NK-92 (cell line): ENCODE results near the gene C2CD4A.

Experiments used
- DNase-seq: peaks from one replicate; lab custom pipeline; 2025; ENCODE audit not compliant: unreplicated experiment; lab: John Stamatoyannopoulos, UW

Gene C2CD4A

DNA sequence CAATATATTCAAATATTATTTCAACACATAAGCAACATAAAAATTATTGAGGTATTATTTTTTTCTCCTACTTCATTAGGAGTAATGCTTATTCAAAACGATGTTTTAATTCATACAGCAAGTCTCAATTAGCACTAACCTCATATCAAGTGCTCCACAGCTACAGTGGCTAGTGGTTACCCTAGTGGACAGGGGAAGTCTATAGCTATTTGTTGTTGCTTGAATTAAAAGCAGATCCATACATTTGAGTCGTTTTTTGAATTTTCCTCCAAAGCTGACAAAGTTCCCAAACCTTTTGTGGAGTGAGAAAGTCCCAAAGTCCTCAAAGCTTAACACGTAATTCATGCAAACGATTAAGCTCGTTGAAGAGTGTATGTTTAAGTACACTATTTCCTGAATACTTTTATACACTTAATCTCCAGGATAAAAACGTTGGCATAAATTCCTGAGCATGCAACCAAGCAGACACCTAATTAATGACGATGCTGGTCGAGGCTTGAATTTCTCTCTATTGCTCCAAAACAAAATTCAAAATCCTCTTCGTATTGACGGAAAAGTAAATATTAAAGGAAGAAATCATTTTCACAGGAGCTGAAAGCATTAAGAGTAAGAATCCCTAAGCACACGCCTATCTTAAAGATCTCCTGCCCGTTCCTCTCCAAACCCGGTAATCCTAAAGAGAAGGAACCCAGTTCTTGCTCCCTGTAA, 7.5 kb upstream of the C2CD4A start:
- DNase-seq: no peak

DNA sequence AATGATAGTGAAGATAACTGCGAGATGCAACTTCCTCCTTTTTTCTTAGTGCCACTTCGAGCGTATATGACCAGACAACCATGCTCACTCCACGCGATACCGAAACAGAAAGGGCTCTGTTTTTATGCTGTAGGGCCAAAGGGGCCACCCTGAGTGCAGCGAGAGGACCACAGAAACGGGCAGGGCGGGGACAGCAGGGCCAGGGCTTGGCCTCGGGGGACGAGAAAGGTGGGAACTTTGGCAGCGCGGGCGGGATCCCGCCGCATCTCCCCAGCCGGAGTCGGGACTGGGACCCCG, 7.0 kb upstream of the C2CD4A start:
- DNase-seq: no peak

DNA sequence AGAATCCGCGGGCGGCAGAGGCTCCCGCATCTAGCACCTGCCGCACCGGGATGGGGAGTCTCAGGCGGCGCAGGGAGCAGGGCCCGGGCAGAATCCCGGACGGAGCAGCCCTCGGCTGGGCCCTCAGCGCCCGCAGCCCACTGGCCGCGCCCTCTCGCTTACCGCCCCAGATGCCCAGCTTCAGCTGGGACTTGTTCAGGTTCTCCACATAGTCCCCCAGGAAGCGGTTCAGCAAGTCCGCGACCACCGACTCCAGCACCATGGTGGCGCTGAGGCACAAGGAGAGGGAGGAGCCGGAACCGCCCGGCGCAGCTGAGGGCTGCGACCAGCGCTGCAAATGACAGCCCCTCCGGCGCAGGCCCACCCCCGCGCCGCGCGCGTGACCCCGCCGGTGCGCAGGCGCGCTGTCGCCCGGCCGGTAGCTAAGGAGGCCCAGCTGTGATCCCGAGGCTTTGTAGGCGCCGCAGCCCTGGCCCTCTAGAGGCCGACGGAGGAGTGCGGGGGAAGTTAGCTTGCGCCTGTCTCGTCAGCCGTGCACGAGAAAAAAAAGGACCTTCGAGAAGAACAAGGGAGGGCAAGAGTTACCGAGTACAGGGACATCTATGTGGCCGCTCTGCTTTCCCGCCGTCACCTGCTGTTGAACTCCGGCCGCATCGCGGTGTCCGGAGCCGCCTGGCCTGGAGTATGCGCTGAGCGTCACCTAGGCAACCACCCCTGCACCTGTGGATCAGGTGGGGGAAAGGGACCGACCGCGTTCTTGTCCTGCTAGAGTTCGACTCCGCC, 6.5 kb upstream of the C2CD4A start, which contains the start of gene VPS13C:
Gene VPS13C (minus strand): TSS at position 335 of the 783 bp plus-strand sequence. CDS start 73 bp downstream, at position 262.
- peak; percentile 51 for DNase-seq

DNA sequence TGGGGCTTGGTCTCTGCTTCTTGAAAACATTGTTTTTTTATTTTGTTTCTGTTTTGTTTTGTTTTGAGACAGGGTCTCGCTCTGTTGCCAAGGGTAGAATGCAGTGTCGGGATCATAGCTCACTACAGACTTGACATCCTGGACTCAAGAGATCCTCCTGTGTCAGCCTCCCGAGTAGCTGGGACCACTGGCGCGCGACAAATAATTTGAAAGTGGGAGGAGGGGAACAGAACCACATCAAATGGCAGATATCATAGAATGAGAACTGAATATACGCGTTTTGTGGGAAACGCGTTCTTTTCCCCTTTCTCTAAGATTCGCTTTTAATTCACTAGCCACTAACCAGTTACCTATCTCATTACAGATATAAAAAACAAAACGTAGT, 5.9 kb upstream of the C2CD4A start:
- no peak for DNase-seq

DNA sequence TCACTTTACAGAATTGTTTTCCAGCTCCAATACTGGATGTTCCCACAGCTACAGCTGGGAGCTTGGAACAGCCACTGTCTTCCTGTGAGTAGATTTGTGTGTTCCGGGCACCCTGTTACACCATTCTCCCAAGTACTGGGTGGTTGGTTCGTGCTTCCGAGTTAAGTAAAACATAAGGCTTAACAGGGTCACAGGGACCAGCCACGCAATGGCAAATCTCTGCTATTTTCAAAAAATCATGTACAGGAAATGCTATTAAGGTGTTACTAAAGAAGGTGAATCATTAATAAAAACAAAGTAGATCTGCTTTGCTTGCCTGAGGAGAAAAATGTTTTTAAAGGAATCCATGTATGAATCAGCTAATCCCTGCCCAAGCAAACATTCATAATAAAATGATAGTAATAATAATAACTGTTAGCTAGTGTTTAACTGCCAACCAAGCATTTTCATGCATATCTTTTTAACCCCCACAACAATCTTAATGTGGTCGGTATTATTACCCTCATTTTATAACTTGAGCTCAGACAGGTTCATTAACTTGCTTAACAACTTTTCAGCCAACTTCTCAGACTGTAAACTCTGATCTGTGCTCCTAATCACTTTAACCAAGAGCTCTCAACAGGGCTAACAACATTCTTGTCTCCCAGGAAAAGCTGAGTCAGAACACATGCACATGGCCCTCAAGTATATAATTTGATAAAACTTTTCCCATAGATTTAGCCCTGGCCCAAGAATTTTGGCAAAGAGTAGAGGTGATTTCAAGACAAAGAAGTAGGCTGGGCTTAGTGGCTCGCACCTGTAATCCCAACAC, 2.7 kb upstream of the C2CD4A start:
- no peak for DNase-seq

DNA sequence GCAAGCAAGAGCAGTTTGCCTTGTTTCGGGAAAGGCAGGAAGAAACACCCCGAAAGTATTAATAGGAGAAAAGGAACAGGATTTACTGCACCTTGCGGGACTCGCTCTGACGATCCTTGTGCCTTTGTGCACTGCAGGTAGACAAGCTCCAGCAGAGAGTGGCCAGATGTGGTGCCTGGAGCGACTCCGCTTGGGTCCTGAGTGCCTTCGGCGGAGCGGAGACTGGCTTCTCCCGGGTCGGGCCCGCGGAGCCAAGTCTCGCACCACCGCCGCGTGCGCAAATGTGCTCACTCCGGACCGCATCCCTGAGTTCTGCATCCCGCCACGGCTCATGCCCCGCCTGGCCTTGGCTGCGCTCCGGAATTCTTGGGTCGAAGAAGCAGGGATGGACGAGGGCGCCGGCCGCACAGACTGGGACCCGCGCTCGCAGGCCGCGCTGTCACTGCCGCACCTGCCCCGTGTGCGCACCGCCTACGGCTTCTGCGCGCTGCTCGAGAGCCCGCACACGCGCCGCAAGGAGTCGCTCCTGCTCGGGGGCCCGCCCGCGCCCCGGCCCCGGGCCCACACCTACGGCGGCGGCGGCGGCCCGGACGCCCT, 769 bp downstream of the C2CD4A start:
- DNase-seq: no peak

DNA sequence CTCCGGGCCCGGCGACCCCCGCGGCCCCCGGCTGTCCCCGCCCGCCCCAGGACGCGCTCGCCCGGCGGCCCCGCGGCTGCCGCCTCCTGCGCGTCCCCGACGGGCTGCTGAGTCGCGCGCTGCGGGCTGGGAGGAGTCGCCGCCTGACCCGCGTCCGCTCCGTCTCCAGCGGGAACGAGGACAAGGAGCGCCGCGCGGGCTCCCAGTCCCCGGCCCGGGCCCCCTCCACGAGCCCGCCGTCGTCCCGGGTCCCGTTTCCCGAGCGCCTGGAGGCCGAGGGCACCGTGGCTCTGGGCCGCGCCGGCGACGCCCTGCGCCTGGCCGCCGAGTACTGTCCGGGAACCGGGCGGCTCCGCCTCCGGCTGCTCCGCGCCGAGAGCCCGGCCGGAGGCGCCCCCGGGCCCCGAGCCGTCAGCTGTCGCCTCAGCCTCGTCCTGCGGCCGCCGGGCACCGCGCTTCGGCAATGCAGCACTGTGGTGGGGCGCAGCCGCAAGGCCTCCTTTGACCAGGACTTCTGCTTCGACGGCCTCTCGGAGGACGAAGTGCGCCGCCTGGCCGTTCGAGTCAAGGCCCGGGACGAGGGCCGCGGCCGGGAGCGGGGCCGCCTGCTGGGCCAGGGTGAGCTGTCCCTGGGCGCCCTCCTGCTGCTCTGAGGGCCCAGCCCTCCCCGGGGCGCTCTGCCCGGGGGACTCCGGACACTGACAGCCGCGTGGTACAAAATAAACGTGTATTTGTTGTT, 1.5 kb downstream of the C2CD4A start:
- no peak for DNase-seq

DNA sequence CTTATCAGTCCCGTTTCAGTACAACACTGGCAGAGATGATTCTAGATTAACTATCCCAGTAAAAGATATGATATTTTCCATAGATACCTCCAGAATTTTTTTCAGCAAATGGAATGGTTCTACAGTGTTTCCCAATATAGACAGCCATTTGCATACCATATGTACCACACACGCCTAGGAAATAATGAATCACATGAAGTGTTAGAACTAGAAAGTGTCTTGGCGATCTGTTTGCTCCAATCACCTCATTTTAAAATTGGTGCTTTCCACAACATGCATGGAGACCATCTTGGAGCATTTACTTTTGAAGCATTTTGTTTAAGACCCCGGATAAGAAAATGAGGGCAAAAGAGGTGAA, 2.0 kb downstream of the C2CD4A start:
- no peak for DNase-seq

DNA sequence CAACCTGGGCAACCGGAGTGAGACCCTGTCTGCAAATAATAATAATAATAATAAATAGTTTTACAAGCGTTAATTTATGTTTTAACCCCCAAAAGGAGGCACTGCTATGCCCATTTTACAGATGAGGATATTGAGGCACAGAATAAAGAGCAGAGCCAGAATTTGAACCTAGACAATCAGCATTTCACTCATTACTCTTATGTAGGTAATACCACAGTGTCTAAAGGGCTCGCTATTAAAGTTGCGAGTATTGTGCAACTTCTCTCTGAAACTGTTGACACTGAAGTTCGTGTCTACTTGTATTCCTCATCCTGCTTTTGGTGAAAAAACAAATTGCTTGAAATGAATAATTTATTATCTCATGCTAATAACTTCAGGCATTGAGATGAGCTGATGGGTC, 2.8 kb downstream of the C2CD4A start:
- DNase-seq: no peak

DNA sequence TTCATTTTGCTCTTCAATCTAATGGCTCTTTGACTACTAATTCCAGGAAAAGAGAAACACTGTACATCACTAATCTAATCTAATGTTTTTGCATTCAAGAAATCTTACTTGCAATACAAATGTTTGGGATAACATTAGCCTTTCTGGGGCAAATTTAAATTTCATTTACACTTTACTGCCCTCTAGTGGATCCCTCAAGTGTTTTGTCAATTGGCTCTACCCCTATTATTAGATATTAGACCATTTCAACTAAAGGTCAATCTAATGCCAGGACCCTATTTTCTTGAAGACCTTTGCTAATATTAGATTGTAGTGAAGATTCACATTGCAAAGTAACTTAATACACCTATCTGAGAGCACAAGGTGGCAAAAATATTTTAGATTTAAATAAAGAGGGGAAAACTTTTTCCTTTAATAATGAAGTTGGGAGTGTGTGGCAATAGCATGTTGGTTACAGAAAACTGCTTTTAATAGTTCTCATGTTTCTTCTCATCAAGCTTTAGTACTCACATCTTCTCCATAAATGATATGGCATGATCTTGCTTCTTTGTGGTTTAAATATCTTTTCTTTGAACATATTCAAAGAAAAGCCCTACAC, 5.0 kb downstream of the C2CD4A start:
- no peak for DNase-seq

DNA sequence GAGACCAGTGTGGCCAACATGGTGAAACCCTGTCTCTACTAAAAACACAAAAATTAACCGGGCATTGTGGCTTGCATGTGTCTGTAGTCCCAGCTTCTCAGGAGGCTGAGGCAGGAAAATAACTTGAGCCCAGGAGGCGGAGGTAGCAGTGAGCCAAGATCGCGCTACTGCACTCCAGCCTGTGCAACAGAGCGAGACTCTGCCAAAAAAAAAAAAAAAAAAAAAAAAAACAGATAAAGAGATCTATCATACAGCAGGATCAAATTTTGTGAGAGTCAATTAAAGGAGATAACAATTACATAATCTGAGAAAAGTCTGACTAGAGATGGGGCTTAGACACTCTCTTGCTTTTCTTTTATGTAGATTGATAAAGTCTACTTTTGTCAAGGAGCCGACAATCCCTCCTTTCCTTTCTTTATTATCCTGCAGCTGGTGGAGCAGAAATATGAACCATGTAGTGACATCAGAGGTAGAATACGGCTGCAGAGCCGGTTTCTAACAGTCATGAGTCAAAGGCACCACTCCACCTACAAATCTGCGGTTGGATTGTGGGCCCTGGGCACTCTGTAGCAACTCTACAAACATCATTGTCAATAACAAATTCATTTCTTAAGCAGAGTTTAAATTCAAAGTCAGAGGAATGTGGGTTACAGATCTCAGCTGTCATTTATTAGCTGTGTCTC, 9.0 kb downstream of the C2CD4A start:
- DNase-seq: no peak

DNA sequence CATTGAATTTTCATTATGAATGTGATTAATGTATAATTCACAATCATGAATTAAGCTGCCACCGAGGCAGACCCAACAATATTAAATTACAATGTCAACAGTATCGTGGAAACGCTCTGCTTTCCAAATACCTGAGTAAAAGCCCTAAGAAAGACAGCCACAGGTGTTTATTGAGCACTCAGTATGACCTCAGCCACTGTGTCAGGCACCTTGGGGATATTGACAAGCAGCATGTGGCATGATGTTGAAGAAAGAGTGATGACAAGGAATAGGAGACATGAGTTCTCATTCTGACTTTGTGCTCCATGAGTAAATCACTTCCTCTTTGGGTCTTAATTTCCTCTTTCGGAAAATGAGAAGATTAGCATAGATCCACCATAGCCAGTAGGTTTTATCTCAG, 12.8 kb downstream of the C2CD4A start:
- no peak for DNase-seq

DNA sequence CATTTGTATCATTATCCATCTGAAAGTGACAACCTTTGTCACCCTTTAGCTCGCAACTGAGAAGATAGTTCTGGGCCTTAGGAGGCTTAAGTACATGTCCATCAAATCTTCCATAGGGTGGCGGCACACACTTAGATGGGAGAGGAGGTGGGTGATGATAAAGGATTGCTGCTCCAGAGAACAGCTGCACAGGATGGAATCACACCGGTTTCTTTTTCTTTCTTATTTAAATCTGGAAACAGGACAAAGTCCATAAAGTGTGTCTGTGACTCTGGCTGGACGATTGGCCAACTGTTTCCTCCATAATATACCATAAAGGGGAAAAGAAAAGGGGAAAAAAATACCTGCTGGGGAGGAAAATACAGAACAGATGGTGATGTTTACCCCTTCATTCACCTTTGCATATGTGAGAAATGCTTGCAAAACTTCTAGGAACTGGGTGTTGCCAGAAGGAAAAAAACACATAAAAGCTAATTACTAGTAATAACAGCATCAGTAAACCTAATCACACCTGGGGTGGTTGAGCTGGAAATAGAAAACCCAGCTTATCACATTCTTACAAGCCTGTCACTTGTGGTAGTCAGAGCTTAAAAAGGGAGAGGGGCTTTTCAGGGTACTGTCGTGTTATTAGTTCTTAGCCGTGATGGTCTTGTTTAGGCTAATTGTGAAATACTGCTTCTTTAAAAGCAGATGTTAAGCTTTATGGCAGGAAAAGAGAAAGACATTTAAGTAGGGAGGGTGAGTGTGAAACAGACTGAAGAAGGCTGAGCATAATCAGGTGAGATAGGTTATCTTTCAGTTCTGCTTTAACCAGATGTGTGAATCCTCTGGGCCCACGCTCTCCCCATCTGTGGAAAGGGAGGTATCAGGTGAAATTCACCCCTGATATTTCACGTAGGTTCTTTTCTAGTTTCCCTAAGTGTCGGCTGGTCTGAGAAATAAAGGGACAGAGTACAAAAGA, 16.7 kb downstream of the C2CD4A start:
- DNase-seq: no peak

DNA sequence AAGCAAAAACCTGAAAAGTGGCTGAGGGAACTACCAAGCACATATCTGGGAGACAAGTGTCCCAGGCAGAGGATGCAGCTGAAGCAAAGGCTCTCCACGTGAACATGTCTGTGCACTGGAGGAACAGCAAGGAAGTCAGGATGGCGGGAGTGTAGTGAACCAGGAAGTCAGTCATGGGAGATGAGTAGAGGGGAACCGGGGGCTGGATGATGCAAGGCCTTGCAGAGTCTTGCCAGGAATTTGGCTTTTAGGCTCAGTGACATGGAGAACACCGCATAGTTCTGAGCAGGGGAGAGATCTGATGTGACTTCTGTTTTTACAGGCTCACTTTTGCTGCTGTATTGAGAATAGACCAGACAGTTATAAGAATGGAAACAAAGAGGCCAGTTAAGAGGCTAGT, 19.0 kb downstream of the C2CD4A start:
- DNase-seq: no peak

DNA sequence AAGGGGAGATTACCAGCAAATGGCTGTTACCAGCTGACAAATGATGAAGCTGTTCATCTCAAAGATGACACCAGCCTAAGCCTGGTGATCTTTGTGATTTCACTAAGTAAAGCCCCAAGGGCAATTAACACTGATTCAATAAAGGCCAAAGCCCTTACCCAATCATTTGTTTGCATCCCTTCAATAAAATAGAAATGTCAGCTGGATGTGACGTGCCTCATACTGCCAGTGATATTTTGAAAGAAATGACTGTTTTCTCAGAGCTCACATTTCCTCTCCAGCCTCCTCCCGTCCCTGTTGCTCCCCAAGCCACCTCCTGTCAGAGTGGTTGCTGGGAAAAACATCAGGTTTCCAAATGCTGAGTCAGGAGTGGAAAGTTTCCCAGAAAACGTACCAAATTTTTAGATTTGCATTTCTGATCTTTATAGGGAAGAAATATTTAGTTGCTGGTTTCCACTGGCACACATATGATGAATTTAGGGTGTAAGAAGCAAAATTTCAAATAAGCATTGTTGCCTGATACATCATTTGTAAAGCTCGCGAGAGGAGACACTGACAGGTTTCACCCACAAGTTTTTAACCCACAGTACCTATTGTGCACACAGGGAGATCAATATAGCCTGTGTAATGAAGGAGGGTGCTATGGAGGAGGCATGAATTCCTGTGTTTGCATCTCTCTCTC, 21.0 kb downstream of the C2CD4A start:
- DNase-seq: no peak

DNA sequence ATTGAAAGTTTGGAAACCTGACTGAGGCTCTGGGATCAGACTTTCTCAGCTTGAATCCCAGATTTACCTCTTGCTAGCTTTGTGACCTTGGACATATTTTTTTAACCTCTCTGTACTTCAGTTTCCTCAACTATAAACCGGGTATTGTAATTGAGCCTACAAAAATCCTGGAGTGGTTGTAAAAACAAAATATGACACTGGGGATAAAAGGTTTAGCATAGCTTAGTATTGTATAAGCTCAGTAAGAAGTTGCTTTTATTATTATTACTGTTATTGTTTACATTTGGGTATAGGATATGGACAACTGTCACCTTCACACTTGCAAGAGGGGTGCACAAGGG, 21.5 kb downstream of the C2CD4A start:
- DNase-seq: no peak

DNA sequence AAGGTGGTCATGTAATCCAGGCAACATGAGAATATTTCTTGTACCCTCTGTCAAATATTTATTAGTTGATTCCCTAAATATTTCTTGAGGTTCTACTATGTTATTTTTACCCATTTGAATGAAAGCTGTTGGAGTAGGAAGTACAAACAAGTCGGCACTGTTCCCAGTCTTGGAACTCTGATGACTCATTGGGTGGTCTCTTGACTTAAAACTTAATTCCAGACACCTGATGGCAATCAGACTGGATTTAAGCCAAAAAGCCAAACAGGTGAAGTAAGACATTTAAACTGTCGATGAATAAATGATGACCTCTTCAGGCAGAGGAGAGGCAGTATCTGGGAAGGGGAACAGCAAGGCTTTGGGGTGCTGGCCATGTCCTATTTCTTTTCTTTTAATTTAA, 22.8 kb downstream of the C2CD4A start:
- DNase-seq: no peak

DNA sequence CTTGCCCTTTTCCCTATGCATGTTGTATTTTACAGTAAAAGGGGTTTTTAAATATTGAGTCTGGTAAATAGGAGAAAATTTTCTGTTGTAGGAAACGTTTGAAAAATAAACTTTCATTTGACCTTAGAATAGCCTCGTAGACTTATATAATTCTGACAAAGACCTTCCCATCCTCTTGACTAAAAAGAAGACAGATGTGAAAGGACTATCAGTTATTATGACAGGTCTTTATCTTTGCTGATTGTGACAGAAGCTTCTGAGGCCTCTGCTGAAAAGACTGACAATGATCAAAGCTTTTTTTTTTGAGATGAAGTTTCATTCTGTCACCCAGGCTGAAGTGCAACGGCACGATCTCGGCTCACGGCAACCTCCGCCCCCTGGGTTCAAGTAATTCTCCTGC, 24.2 kb downstream of the C2CD4A start:
- DNase-seq: no peak
